DND-41 (cell line): Measurements from ENCODE around the gene TMEM132D.

Experiments used
- EZH2 ChIP-seq: IDR thresholded peaks from 3 replicates; pipeline ENCODE4 v1.6.1; 2012; ENCODE audit warnings: borderline replicate concordance, low read depth, mild to moderate bottlenecking, moderate library complexity, low read length, inconsistent platforms; ENCODE audit not compliant: severe bottlenecking
- TF ChIP-seq, protein P1 (sequence below): IDR thresholded peaks from 2 replicates; pipeline ENCODE4 v1.5.1; 2012; ENCODE audit warnings: borderline replicate concordance, low read length, moderate library complexity, mild to moderate bottlenecking; ENCODE audit not compliant: poor library complexity, severe bottlenecking; ENCODE audit errors: extremely low read depth

DNA sequence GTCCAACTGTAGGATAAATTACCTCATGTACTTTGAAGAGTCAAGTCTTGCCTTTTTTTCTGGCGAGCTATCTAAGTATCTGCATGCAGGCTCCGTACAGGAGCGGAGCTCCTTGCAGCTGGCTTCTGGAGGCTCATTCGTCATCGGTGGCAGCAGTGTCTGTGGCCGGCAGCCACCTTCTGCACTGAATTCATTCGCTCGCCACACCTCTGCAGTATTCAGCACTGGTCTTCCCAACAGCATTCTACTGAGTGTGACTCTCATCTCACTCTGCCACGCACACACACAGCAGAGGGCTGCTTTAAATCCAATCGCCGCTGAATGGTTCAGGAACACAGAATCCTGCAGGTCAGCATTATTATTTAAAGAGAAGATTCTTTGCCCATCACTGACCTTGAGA, 850.6 kb downstream of the TMEM132D start:
- TF ChIP-seq, protein P1, sequence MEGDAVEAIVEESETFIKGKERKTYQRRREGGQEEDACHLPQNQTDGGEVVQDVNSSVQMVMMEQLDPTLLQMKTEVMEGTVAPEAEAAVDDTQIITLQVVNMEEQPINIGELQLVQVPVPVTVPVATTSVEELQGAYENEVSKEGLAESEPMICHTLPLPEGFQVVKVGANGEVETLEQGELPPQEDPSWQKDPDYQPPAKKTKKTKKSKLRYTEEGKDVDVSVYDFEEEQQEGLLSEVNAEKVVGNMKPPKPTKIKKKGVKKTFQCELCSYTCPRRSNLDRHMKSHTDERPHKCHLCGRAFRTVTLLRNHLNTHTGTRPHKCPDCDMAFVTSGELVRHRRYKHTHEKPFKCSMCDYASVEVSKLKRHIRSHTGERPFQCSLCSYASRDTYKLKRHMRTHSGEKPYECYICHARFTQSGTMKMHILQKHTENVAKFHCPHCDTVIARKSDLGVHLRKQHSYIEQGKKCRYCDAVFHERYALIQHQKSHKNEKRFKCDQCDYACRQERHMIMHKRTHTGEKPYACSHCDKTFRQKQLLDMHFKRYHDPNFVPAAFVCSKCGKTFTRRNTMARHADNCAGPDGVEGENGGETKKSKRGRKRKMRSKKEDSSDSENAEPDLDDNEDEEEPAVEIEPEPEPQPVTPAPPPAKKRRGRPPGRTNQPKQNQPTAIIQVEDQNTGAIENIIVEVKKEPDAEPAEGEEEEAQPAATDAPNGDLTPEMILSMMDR, result no peak
- no peak for TF ChIP-seq EZH2
